ENCODE measurements around the gene INAFM2.

INAFM2 gene

DNA sequence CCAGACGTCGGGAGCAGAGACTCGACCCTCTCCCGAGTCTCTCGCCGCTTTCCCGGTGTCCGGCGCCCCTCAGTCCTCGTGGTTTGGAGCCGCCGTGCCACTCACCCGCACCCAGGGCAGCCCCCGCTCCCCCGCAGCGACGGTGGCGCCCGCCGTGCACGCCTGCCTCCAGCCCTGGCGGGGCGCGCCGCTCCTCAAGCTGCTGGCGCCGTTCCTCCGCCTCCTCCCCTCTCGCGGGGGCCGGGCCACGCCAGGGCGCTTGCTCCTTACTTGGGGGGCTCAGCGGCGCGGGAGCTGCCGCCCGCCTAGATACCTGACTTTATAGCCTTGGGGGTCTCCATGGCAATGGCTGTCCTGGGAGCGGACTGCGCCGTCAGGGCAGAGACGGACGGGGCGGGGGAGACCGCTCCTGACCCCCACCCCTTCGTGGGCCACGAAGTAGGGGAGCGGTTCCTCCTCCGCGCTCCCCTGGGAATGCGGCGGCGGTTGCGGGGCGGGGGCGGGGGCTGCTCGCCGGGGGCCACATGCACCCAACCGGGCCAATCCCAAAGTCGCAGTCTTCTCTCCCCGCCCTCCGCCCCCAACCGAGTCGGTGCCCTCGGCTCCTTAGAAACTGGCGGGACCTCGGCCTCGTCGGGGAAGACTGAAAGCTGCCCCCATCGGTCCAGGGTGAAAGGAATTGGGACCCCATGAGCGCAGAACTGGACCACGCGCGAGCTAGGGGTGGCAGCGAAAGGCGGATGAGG is 40.5 kb upstream of the INAFM2 start, which contains the start of gene ANKRD63:
Gene ANKRD63 (minus strand): TSS at position 196 of the 746 bp plus-strand sequence. CDS start 478 bp downstream, outside the sequence.
- Histone ChIP-seq H3K4me1 (ENCODE audit: insufficient read depth, low read length) (peaks cover 33% of the 10 kb centered on the region), H3K9me3 (ENCODE audit: control insufficient read depth, insufficient read depth, low read length) (no peaks in the 10 kb centered on the region), H3K9ac (ENCODE audit: low read depth, low read length) (peak within 1 kb of the TSS; percentile 57), H3K36me3 (ENCODE audit: insufficient read depth, low read length) (no peaks in the 10 kb centered on the region)

DNA sequence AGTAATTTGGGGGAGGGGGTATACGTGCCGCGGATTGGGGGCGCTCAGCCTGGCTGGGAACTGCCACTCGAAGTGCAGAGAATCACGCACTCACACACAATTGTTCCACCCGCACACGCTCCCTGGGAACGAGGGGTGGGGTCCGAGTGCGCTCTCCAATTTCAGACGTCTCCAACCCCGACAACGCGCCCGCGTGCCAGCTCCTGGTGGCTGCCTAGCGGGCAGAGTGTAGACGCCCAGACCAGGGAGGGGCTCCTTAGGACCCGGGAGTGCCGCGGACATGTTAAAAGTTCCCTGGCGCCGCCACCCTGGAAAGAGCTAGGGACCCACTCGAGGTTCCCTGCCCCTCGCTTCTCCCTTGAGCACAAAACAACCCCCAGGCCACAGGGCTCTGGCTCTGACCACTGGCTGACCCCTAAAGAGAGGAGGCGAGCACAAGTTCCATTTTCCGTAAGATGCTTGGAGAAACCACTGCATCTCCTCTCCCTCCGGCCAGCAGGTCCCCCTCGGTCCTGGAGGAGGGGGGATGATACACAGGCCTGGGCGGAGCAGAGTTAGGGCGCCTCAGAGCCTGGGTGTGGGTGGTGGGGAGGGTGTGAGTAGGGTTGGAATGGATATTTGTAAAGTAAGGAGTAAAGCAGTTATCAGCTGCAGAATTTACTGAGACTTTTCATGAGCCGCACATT is 39.7 kb upstream of the INAFM2 start:
- peaks cover 32% of the 10 kb centered on the region for H3K4me1 ChIP-seq (ENCODE audit: insufficient read depth, low read length)
- no peaks in the 10 kb centered on the region for H3K36me3 ChIP-seq (ENCODE audit: insufficient read depth, low read length)
- H3K9me3 ChIP-seq (ENCODE audit: control insufficient read depth, insufficient read depth, low read length): no peaks in the 10 kb centered on the region
- H3K9ac ChIP-seq (ENCODE audit: low read depth, low read length): peak overlapping the region; percentile 57

DNA sequence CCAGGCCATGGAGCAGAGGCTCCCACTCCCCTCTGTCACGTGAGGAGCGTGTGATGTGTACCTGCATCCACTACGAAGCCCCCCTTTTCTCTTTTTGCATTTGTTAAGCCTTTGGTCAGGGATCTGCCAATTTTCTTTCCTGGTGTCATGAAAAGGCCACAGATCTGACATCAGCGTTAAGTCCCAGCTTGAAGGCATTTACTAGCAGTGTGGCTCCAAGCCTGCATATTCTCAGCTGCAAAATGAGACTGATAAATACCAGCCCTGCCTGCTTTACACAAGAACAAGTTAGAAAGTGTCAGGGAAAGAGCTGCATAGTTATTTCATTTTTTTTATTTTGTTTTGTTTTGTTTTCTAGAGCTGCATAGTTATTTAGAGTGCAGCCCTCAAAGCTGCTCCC is 38.3 kb upstream of the INAFM2 start:
- Histone ChIP-seq H3K4me1 (ENCODE audit: insufficient read depth, low read length) (peaks cover 32% of the 10 kb centered on the region), H3K36me3 (ENCODE audit: insufficient read depth, low read length) (no peaks in the 10 kb centered on the region), H3K9ac (ENCODE audit: low read depth, low read length) (no peak overlapping the region), H3K9me3 (ENCODE audit: control insufficient read depth, insufficient read depth, low read length) (no peaks in the 10 kb centered on the region)

DNA sequence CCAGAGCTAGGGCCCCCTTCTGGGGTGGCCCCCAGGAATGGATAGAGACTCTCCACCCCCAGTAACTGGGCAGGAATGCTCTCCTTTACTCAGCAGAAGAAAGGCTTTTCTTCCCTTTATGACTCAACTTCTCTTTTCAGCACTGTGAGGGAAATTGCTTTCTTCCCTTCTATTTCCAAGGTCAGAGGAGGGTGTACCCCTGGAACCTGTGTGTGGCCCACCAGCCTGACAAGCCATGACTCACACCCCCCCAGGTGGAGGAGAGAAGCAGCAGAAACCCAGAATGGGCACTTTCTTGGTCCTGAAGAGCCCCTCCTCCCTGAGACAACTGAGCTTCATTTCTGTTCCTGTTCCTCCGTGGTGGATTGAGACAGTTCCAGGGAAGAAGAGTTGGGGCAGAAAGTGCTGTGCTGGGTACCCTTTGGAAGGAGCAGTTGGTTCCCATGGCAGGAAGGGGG is 37.9 kb upstream of the INAFM2 start:
- no peaks in the 10 kb centered on the region for H3K36me3 ChIP-seq (ENCODE audit: insufficient read depth, low read length)
- H3K4me1 ChIP-seq (ENCODE audit: insufficient read depth, low read length): peaks cover 35% of the 10 kb centered on the region
- H3K9ac ChIP-seq (ENCODE audit: low read depth, low read length): no peak overlapping the region

DNA sequence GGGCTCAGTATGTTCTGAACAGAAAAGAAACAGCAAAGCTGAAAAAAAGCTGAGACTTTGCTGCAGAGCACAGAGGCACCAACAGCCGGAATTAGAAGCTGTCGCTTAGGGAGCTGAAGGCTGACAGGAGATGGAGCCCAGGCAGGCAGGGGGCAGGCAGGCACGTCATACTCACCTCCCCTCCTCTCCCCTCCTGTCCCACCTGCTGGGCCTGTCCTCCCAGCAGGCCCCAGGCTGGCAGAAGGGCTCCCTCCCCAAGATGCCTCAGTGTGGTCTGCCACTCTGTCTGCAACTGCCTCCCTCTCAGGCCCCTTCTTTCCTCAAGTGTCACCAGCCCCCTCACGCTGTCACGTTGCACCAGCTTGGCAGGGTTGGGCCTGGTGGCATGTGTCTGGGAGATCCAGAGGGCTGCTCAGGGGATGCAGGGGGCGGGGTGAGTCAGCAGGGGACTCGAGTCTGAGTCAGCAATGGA is 37.4 kb upstream of the INAFM2 start:
- H3K4me1 ChIP-seq (ENCODE audit: insufficient read depth, low read length): peaks cover 32% of the 10 kb centered on the region
- H3K9ac ChIP-seq (ENCODE audit: low read depth, low read length): no peak overlapping the region

More for the DNA sequence above, 37.9 kb upstream of the INAFM2 start:
- no peaks in the 10 kb centered on the region for H3K9me3 ChIP-seq (ENCODE audit: control insufficient read depth, insufficient read depth, low read length)

DNA sequence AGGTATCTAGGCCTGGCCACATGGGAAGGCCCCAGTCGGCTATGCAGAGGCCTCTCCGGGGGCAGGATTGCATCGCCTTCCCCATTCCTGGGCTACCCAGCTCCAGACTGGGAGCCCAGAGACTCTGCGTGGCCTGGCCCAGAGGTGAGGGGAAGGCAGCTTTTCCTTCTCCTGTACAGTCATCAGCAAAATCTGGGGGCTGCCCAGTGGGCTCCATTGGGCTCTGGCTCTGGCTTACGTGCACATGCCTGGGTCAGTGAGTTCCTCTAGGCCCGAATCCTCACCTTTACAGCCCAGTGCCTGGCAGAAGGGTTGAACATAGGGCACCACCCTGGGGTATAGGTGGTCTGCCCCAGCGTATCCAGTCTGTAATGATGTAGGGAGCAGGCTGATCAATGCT is 36.7 kb upstream of the INAFM2 start:
- Histone ChIP-seq H3K9ac (ENCODE audit: low read depth, low read length) (no peak overlapping the region), H3K9me3 (ENCODE audit: control insufficient read depth, insufficient read depth, low read length) (no peaks in the 10 kb centered on the region), H3K36me3 (ENCODE audit: insufficient read depth, low read length) (no peaks in the 10 kb centered on the region), H3K4me1 (ENCODE audit: insufficient read depth, low read length) (peaks cover 32% of the 10 kb centered on the region)

More for the DNA sequence above, 37.4 kb upstream of the INAFM2 start:
- no peaks in the 10 kb centered on the region for H3K36me3 ChIP-seq (ENCODE audit: insufficient read depth, low read length)
- H3K9me3 ChIP-seq (ENCODE audit: control insufficient read depth, insufficient read depth, low read length): no peaks in the 10 kb centered on the region

DNA sequence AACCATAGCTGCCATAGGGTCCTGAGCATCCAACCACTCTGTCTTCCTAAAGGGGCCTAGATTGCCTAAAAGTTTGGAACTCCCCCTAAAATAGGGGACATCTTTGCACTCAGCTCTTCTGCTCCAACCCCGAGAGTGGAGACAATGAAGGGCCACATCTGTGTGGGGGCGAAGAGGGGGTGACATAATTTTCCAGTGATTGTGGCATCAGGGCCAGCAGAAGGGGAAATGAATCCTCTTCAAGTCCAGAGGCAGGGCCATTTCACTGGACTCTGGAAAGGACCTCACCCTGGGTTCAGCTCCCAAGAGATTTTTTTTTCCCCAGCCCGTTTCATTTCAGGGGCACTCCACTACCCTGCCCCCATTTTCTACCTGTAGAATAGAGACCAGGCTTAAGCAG is 36.0 kb upstream of the INAFM2 start:
- H3K4me1 ChIP-seq (ENCODE audit: insufficient read depth, low read length): peaks cover 32% of the 10 kb centered on the region
- H3K36me3 ChIP-seq (ENCODE audit: insufficient read depth, low read length): no peaks in the 10 kb centered on the region
- no peaks in the 10 kb centered on the region for H3K9me3 ChIP-seq (ENCODE audit: control insufficient read depth, insufficient read depth, low read length)
- H3K9ac ChIP-seq (ENCODE audit: low read depth, low read length): no peak overlapping the region

DNA sequence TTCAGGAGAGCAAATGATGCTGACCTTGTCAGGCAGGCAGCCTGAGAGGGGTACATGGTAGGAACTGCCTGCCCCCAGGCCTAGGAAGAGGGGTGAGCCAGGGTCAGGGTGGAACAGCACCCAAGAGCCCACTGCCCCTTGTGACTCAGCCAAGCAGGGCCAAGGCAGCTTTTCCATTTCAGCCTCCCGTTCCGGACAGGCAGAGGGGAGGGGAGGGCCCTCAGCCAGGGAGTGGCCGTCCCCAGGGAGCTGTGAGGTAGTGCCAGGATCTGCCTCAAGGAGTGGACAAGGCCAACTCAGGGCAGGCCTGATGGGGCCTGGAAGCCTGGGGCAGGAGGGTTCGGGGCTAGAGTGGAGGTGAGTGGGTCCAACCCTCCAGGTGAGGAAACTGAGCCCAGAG is 35.5 kb upstream of the INAFM2 start:
- no peak overlapping the region for H3K9ac ChIP-seq (ENCODE audit: low read depth, low read length)
- no peaks in the 10 kb centered on the region for H3K9me3 ChIP-seq (ENCODE audit: control insufficient read depth, insufficient read depth, low read length)
- H3K4me1 ChIP-seq (ENCODE audit: insufficient read depth, low read length): peaks cover 32% of the 10 kb centered on the region
- H3K36me3 ChIP-seq (ENCODE audit: insufficient read depth, low read length): no peaks in the 10 kb centered on the region

DNA sequence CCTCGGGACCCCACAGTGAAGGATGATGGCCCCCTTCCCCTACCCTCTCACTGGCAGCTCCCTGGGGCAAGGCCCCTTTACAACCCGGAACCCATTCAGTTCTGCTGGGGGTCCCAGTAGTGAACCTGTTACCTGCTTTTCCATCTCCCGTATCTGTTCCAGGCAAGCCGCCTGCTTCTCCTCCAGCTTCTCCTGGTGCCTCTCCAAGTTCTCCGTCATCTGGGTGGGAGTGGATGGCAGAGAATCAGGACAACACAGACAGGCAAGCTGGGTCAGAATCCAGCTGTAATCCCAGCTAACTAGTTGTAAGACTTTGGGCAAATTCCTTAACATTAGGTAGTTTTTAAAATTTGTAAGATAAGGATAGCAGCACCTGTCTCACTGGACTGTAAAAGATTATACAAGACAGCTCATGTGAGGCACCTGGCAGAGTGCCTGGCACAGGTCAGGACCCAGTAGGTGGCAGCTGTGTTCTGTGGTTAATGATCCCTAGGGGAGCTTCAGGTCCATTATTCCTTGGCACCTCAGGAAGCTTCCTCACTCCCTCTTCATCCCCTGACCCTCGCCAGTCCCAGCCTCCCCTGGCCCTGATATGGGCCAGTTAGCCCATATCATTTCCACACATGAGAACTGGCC is 34.2 kb upstream of the INAFM2 start:
- peaks cover 32% of the 10 kb centered on the region for H3K4me1 ChIP-seq (ENCODE audit: insufficient read depth, low read length)
- H3K9ac ChIP-seq (ENCODE audit: low read depth, low read length): no peak overlapping the region
- H3K36me3 ChIP-seq (ENCODE audit: insufficient read depth, low read length): no peaks in the 10 kb centered on the region
- no peaks in the 10 kb centered on the region for H3K9me3 ChIP-seq (ENCODE audit: control insufficient read depth, insufficient read depth, low read length)

DNA sequence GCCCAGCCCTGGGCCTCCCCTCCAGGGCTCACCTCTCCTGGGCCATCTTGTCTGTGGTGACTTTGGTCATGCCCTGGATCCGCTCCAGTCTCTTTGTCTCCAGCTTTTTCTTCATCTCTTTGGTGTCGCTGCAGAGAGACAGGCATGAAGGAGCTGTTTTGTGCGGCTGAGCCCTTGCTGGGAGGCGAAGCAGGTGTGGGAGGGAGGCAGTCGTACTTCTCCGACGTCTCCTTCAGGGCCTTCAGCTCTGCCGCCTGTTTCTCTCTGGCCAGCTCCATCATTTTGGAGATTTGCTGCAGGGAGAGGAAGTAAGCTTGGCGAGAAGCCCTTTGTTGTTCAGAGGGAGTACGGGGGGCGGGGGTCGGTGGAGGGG is 33.0 kb upstream of the INAFM2 start:
- H3K9me3 ChIP-seq (ENCODE audit: control insufficient read depth, insufficient read depth, low read length): no peaks in the 10 kb centered on the region
- H3K4me1 ChIP-seq (ENCODE audit: insufficient read depth, low read length): peaks cover 24% of the 10 kb centered on the region
- H3K36me3 ChIP-seq (ENCODE audit: insufficient read depth, low read length): no peaks in the 10 kb centered on the region

DNA sequence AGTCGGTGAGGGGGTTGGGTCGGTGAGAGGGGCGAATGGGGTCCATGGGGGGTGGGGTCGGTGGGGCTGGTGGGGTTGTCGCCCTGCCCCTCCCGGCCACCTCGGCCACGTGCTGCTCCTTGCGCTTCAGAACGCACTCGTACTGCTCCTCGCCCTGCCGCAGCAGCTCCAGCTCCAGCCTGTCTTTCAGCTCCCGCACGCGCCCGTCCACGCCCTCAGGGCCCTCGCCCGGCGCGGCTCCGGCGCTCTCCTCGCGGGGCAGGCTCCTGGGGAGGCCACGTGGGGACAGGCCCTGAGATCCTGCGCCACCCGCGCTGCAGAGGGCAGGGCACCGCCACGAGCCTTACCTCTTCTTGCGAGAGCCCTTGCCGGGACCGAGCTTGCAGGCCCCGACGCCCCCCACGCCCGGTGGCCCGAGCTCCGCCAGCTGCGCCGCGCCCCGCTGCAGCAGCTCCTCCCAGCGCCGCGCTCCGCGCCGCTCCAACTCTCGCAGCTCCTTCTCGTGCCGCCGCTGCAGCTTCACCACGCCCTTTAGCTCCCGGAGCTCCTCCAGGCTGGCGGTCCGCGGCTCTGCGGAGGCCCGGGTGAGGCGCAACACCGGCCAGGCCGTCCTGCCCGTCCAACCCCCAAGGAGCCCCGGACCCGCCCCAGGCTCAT is 32.4 kb upstream of the INAFM2 start:
- peaks cover 19% of the 10 kb centered on the region for H3K4me1 ChIP-seq (ENCODE audit: insufficient read depth, low read length)
- no peaks in the 10 kb centered on the region for H3K36me3 ChIP-seq (ENCODE audit: insufficient read depth, low read length)
- H3K9me3 ChIP-seq (ENCODE audit: control insufficient read depth, insufficient read depth, low read length): no peaks in the 10 kb centered on the region
- peak overlapping the region; percentile 42; the same call in 1 of the 2 replicates for H3K9ac ChIP-seq (ENCODE audit: low read depth, low read length)

More for the DNA sequence above, 33.0 kb upstream of the INAFM2 start:
- H3K9ac ChIP-seq (ENCODE audit: low read depth, low read length): no peak overlapping the region

DNA sequence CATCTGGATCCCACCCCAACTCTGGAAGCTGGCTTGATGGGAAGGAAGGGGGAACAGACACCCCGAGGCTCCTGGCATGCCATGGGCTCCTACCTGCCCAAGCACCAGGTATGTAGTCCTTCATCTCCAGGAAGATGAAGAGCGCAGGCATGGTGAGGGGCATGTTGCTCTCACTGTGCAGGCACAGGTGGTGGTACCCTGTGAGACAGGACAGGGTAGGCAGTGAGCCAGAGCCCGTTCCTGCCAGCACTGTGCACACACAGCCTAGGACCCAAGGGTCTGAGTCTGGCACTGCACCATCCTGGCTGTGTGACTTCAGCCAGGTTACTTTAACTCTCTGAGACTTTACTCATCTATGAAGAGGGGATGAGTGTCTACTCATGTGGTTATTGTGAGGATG is 31.2 kb upstream of the INAFM2 start:
- H3K4me1 ChIP-seq (ENCODE audit: insufficient read depth, low read length): peaks cover 9% of the 10 kb centered on the region; the same call in 1 of the 2 replicates
- no peak overlapping the region for H3K9ac ChIP-seq (ENCODE audit: low read depth, low read length)
- H3K9me3 ChIP-seq (ENCODE audit: control insufficient read depth, insufficient read depth, low read length): no peaks in the 10 kb centered on the region
- H3K36me3 ChIP-seq (ENCODE audit: insufficient read depth, low read length): no peaks in the 10 kb centered on the region

DNA sequence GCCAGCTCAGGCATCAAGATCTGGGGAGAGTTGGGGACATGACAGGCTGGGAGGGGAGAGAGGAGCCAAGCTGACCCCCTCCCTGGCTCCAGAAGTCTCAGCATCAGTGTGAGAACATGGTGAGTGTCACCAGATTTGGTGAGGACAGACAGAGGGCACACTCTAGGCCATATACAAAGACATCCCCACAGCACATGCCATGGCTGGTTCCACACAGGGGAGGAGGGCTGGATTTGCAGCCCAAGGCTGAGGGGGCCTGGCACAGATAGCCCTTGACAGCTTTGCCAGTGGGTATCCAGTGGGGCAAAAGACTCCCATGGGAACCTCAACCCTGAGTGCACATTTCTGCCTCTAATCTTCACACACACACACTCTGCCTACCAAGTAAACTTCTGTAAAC is 30.5 kb upstream of the INAFM2 start:
- H3K36me3 ChIP-seq (ENCODE audit: insufficient read depth, low read length): no peaks in the 10 kb centered on the region
- H3K9ac ChIP-seq (ENCODE audit: low read depth, low read length): no peak overlapping the region
- H3K4me1 ChIP-seq (ENCODE audit: insufficient read depth, low read length): peaks cover 8% of the 10 kb centered on the region; the same call in 1 of the 2 replicates
- no peaks in the 10 kb centered on the region for H3K9me3 ChIP-seq (ENCODE audit: control insufficient read depth, insufficient read depth, low read length)

All from ES-I3 (cell line).